Kidney (tissue), 14 donors: ENCODE measurements around the gene FBXO11. TPM values are rescaled to one million over a fixed set of nuclear protein-coding genes. Genes with fewer than 3 reads are reported as not detected.
"Not testable (repeated sequence)": the region's sequence is repeated elsewhere in the genome, so short reads cannot be mapped to it uniquely, and the experiment has no call there.

ENCODE experiments used
- DNase-seq, 5 donors: peaks; one replicate each; pipeline ENCODE4 v3.0.0-alpha.2; 2013 to 2020
- FAIRE-seq: peaks from 2 replicates; lab custom pipeline; 2012; peaks lifted over from hg19 to GRCh38; lab: Jason Lieb, UNC
- H3K27ac ChIP-seq, 2 donors: one replicate each; pipeline ENCODE4 v1.7.0; 2013; ENCODE audit warnings: low read depth in 2 of 2, low read length in 2 of 2, inconsistent platforms in 1 of 2
- H3K27me3 ChIP-seq: one replicate; pipeline ENCODE4 v1.7.1; 2013; ENCODE audit warnings: low read length, inconsistent platforms; ENCODE audit not compliant: control insufficient read depth, insufficient read depth
- H3K36me3 ChIP-seq, 3 donors: one replicate each; pipeline versions ENCODE4 v1.7.0 to v1.7.1; 2013; ENCODE audit warnings: low read length in 3 of 3, control low read depth in 1 of 3, inconsistent platforms in 1 of 3; ENCODE audit not compliant: insufficient read depth in 3 of 3, control insufficient read depth in 2 of 3
- H3K4me1 ChIP-seq, 3 donors: one replicate each; pipeline versions ENCODE4 v1.7.0 to v1.7.1; 2013; ENCODE audit warnings: low read length in 3 of 3, inconsistent platforms in 1 of 3, low read depth in 1 of 3; ENCODE audit not compliant: control insufficient read depth in 2 of 3, insufficient read depth in 2 of 3
- H3K4me3 ChIP-seq, 3 donors: one replicate each; pipeline versions ENCODE4 v1.7.0 to v1.8.1; 2013; ENCODE audit warnings: low read length in 3 of 3, control low read depth in 1 of 3, inconsistent platforms in 1 of 3
- H3K9ac ChIP-seq, 3 donors: one replicate each; pipeline versions ENCODE4 v1.7.0 to v1.7.1; 2013; ENCODE audit warnings: low read length in 3 of 3, control low read depth in 1 of 3, inconsistent platforms in 1 of 3
- H3K9me3 ChIP-seq, 3 donors: one replicate each; pipeline versions ENCODE4 v1.7.0 to v1.7.1; 2013; ENCODE audit warnings: low read length in 3 of 3, control low read depth in 1 of 3, inconsistent platforms in 1 of 3; ENCODE audit not compliant: control insufficient read depth in 2 of 3, insufficient read depth in 1 of 3
- intact Hi-C: fragments of 100-400 bp; cut with DNase I; formaldehyde crosslinking; loops from one replicate; pipeline ENCODE4 v1.11.1; 2022
- polyA plus RNA-seq: library from polyadenylated mRNA; stranded (reverse); fragments of 350-450 nt; fragmentation: Illumina TruSeq; extraction: RNeasy Lipid Tissue Mini Kit (QIAGEN cat#74804); gene quantifications from one replicate; pipeline ENCODE4 v1.2.3, GENCODE V29; 2014; ENCODE audit warnings: low read depth, low replicate concordance; ENCODE audit not compliant: insufficient read depth
- total RNA-seq: library from RNA; stranded (reverse); fragmentation: NEBNext Ultra II Directional; extraction: Animal tissue kit (Norgen Biotek cat#: 25700); gene quantifications from one replicate; pipeline ENCODE4 v1.2.1, GENCODE V29; 2021
- TF ChIP-seq, protein P1 (sequence below): IDR thresholded peaks from 3 replicates; pipeline ENCODE4 v1.5.1; 2012; ENCODE audit warnings: mild to moderate bottlenecking, moderate library complexity, borderline replicate concordance; ENCODE audit not compliant: insufficient read depth; ENCODE audit errors: extremely low read depth
- donor health status: control.
- donor health status: control.
- donor health status: control.
- donor health status: control.
- donor health status: control.
- donor health status: DM: yes; HTN: yes; CAD: no.
- donor health status: Normal renal cell carcinoma (clear cell type).

FBXO11 gene
- total and polyA plus RNA-seq, 2 donors from 2014 or later, result 21.9 to 68.7 TPM

GRCh38 chr2:47917276-47917961, 11.1 kb upstream of the FBXO11 start:
- Histone ChIP-seq H3K9ac (no peak overlapping the region), H3K4me1 (no peaks in the 10 kb centered on the region), H3K27ac (no peak overlapping the region), H3K9me3 (no peaks in the 10 kb centered on the region), H3K4me3 (no peak overlapping the region), H3K36me3 (no peaks in the 10 kb centered on the region), H3K27me3 (no peaks in the 10 kb centered on the region)
- TF ChIP-seq, protein P1, sequence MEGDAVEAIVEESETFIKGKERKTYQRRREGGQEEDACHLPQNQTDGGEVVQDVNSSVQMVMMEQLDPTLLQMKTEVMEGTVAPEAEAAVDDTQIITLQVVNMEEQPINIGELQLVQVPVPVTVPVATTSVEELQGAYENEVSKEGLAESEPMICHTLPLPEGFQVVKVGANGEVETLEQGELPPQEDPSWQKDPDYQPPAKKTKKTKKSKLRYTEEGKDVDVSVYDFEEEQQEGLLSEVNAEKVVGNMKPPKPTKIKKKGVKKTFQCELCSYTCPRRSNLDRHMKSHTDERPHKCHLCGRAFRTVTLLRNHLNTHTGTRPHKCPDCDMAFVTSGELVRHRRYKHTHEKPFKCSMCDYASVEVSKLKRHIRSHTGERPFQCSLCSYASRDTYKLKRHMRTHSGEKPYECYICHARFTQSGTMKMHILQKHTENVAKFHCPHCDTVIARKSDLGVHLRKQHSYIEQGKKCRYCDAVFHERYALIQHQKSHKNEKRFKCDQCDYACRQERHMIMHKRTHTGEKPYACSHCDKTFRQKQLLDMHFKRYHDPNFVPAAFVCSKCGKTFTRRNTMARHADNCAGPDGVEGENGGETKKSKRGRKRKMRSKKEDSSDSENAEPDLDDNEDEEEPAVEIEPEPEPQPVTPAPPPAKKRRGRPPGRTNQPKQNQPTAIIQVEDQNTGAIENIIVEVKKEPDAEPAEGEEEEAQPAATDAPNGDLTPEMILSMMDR, result no peak
- DNase-seq, result no peak
- FAIRE-seq, result no peak
- intact Hi-C loops, result no loop called here

DNA sequence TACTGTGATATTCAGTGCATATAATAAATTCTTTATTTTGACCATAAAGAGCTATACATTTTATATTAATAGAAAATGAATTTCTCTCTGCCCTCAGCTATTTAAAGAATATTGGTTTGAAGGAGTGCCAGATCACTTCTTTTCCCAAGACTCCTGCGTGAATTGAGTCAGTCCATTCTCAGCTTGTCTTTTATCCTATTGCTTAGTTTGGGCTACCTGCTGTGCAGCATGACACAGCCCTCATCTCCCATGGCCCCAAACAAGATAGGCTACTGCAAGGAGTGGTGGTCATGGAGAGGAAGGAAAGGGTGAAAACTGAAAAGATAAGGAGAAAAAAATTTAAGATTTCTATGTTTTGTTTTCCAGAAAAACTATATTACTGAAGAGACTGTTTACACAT, 10.1 kb upstream of the FBXO11 start:
- Histone ChIP-seq H3K4me3 (no peak overlapping the region), H3K27me3 (no peaks in the 10 kb centered on the region), H3K4me1 (no peaks in the 10 kb centered on the region), H3K36me3 (no peaks in the 10 kb centered on the region), H3K27ac (no peak overlapping the region), H3K9ac (no peak overlapping the region), H3K9me3 (no peaks in the 10 kb centered on the region)
- intact Hi-C loops, result no loop called here
- TF ChIP-seq, protein P1, result no peak
- DNase-seq (no peak), FAIRE-seq (no peak)

DNA sequence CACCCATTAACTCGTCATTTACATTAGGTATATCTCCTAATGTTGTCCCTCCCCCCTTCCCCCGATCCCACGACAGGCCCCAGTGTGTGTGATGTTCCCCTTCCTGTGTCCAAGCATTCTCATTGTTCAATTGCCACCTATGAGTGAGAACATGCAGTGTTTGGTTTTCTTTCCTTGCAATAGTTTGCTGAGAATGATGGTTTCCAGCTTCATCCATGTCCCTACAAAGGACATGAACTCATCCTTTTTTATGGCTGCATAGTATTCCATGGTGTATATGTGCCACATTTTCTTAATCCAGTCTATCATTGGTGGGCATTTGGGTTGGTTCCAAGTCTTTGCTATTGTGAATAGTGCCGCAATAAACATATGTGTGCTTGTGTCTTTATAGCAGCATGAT, 4.4 kb upstream of the FBXO11 start:
- FAIRE-seq, H3K9me3 ChIP-seq: not testable (repeated sequence)

GRCh38 chr2:47908682-47909081, 2.4 kb upstream of the FBXO11 start:
- no peak overlapping the region for H3K27ac ChIP-seq
- DNase-seq (no peak), FAIRE-seq (no peak)
- TF ChIP-seq, protein P1, result no peak
- no peaks in the 10 kb centered on the region for H3K9me3 ChIP-seq
- intact Hi-C loops, result loop anchor here (10.0 kb wide), 1 partner anchor 54 kb away; no protein-coding TSS in a partner anchor
- no peaks in the 10 kb centered on the region for H3K36me3 ChIP-seq
- H3K4me3 ChIP-seq, result no peak overlapping the region
- H3K4me1 ChIP-seq, result no peaks in the 10 kb centered on the region
- no peak overlapping the region for H3K9ac ChIP-seq
- no peaks in the 10 kb centered on the region for H3K27me3 ChIP-seq

More for the DNA sequence above, 4.4 kb upstream of the FBXO11 start:
- DNase-seq, H3K27me3 ChIP-seq, H3K9ac ChIP-seq, H3K27ac ChIP-seq, H3K4me3 ChIP-seq, H3K36me3 ChIP-seq, H3K4me1 ChIP-seq, intact Hi-C loops: not testable (repeated sequence)
